Stomach smooth muscle (tissue), 2 donors: ENCODE results near the gene MROH2B.

Experiments
- H3K27ac ChIP-seq: one replicate; pipeline ENCODE4 v1.7.0; 2013; ENCODE audit warnings: mild to moderate bottlenecking, low read length, inconsistent platforms
- H3K27me3 ChIP-seq, 2 donors: one replicate each; pipeline ENCODE4 v1.7.0; 2013; ENCODE audit warnings: low read length in 2 of 2; ENCODE audit not compliant: insufficient read depth in 2 of 2, control insufficient read depth in 1 of 2
- H3K36me3 ChIP-seq, 2 donors: one replicate each; pipeline ENCODE4 v1.7.0; 2013; ENCODE audit warnings: low read length in 2 of 2; ENCODE audit not compliant: control insufficient read depth in 2 of 2, insufficient read depth in 2 of 2
- H3K4me1 ChIP-seq: one replicate; pipeline ENCODE4 v1.7.0; 2013; ENCODE audit warnings: low read length; ENCODE audit not compliant: control insufficient read depth, insufficient read depth
- H3K4me3 ChIP-seq, 2 donors: one replicate each; pipeline ENCODE4 v1.7.0; 2013; ENCODE audit warnings: low read length in 2 of 2
- H3K9ac ChIP-seq, 2 donors: one replicate each; pipeline ENCODE4 v1.7.0; 2013; ENCODE audit warnings: low read length in 2 of 2, mild to moderate bottlenecking in 1 of 2
- H3K9me3 ChIP-seq, 2 donors: one replicate each; pipeline ENCODE4 v1.7.0; 2013; ENCODE audit warnings: low read length in 2 of 2; ENCODE audit not compliant: control insufficient read depth in 2 of 2
- donor health status: healthy.
- donor health status: Pancreatic carcinoma.

MROH2B gene

DNA sequence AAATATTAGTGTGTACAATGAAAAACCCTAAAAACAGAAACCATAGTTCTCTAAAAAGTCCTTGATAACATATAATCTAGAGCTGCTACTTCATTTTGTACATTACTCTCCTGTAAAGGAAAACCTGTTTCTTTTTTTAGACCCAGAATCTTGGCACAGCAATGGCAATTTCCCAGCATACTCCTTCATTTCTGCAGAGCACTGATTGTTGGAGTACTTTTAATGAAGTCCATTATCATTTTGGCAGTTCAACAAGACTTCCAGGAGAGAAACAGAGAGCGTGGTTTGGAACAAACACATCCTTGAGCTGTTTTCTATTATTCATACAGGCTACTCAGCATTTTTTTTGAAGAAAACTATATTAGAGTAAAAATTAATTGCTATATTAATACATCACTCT is 22.7 kb upstream of the MROH2B start:
- Histone ChIP-seq H3K4me1 (no peaks in the 10 kb centered on the region), H3K27me3 (no peaks in the 10 kb centered on the region), H3K4me3 (no peak overlapping the region), H3K9ac (no peak overlapping the region), H3K27ac (no peak overlapping the region), H3K9me3 (no peaks in the 10 kb centered on the region), H3K36me3 (no peaks in the 10 kb centered on the region)

DNA sequence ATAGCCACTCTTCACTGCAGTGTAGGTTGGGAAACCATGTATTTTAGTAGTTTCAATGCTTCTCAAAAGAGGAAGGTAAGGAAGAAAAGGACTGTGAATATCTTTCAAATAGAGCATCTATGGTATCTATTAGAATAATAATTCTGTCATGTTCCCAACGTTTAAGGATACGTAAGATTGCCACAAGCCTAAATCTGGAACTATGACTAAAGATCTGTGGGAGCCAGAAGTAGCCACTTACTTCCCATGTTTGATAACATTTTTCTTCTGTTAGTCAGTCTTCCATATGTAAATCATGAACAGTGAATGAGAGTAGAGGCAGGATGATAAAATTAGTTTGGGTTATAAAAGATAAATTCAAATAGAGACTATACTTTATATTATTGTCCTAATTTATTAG is 16.3 kb upstream of the MROH2B start:
- Histone ChIP-seq H3K27ac (no peak overlapping the region), H3K9ac (no peak overlapping the region), H3K27me3 (no peaks in the 10 kb centered on the region), H3K4me3 (no peak overlapping the region), H3K36me3 (no peaks in the 10 kb centered on the region), H3K9me3 (no peaks in the 10 kb centered on the region), H3K4me1 (no peaks in the 10 kb centered on the region)

DNA sequence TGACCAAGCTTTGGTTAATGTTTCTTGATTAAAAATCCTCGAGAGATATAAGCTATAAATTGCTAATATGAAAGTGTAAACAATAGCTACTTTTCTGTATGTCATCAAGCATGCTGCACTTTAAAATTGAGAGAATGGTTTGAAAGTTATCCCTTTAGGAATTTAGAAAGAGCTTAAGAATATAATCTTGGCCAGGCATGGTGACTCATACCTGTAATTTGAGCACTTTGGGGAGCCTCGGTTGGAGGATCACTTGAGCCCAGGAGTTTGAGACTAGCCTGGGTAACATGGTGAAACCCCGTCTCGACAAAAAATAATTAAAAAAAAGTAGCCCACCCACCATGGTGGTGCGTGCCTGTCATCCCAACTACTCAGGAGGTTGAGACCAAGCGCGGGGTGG is 12.2 kb upstream of the MROH2B start:
- Histone ChIP-seq H3K27me3 (no peaks in the 10 kb centered on the region), H3K36me3 (no peaks in the 10 kb centered on the region), H3K4me1 (no peaks in the 10 kb centered on the region), H3K27ac (no peak overlapping the region), H3K9ac (no peak overlapping the region), H3K9me3 (no peaks in the 10 kb centered on the region), H3K4me3 (no peak overlapping the region)

DNA sequence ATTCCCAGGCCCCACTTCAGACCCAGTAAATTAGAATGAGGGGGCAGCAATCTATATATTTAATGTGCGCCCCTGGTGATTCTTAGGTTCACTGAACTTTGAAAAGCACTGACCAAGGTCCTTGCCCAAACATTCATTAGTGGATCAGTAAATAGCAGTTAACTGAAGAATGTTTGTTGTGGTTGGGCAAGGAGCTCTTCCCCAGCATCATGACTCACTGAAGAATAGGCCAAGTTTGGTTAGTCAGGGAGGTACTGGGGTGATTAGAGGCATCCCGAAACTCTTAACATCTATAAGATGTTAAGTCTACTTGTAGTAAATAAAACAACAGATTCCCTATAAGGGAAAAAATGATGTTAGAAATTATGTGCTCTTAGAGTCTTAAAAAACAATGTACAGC is 833 bp upstream of the MROH2B start:
- Histone ChIP-seq H3K9ac (no peak overlapping the region), H3K4me3 (no peak overlapping the region), H3K27ac (no peak overlapping the region), H3K36me3 (no peaks in the 10 kb centered on the region), H3K4me1 (no peaks in the 10 kb centered on the region), H3K27me3 (no peaks in the 10 kb centered on the region), H3K9me3 (no peaks in the 10 kb centered on the region)

DNA sequence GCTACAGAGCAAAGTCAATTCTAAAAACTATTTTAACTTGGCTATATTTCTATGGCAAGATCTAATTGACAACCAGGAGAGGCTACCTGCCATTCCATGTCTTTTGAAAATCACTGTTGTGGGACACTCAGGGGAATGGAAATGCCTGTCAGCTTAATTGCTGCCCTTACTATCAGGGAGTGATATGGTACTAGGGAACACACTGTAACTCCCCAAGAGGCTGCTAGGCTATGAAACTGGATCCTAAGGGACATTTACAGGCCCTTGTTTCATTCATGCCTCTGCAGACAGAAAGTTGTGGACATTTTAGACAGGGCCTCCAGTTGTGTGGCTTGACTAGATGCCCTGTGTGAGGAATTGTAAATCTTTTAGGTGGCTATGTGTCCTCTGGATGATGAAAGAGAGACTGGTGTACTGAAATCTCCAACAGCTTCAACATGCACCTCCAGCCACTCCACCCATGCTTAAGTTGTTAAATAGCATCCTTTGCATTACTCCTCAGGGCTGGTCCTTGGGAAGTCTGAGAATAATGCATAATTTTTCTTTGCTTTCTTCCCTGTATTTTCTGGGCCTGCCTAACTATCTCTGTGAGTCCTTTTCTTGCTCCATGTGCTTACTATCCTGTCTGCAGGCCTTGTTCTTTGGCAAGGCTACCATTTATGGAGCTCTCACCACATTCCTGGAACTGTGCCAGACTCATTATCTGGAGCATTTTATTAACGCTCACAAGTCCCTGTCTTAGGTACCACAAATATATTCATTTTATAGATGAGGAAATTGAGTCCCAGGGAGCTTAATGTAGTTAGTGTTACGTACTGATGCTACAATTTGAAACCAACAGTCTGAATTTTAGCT is 3.2 kb downstream of the MROH2B start:
- Histone ChIP-seq H3K36me3 (no peaks in the 10 kb centered on the region), H3K27me3 (no peaks in the 10 kb centered on the region), H3K27ac (no peak overlapping the region), H3K9me3 (no peaks in the 10 kb centered on the region), H3K4me1 (no peaks in the 10 kb centered on the region), H3K4me3 (no peak overlapping the region), H3K9ac (no peak overlapping the region)

DNA sequence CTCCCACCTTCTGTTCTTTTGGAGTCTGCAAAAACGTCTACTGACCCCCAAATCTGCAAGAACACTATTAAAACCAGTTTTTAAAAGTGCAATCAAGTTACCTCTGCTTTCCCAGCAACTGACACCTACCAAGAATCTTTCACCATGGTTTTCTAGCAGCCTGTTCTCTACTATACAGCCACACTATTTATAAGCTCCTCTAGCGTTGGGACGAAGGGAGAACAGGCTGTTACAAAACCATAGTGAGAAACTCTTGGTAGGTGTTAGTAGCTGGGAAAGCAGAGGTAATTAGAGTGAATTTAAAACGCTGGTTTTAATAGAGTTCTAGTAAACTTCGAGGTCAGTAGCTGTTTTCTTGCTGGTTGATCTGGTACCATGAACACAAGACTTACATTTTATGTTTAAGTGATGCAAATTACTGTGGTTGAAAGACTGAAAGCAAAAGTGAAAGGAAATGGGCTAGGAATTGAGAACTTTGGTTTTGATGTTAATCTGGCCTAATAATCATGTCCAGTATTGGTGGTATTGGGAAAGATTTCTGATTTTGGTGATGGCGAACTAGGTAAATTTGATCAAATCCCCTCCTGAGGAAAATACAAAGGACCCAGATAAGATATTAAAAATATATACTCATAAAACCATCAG is 5.3 kb downstream of the MROH2B start:
- Histone ChIP-seq H3K9me3 (no peaks in the 10 kb centered on the region), H3K27me3 (no peaks in the 10 kb centered on the region), H3K4me3 (no peak overlapping the region), H3K27ac (no peak overlapping the region), H3K4me1 (no peaks in the 10 kb centered on the region), H3K36me3 (no peaks in the 10 kb centered on the region), H3K9ac (no peak overlapping the region)

DNA sequence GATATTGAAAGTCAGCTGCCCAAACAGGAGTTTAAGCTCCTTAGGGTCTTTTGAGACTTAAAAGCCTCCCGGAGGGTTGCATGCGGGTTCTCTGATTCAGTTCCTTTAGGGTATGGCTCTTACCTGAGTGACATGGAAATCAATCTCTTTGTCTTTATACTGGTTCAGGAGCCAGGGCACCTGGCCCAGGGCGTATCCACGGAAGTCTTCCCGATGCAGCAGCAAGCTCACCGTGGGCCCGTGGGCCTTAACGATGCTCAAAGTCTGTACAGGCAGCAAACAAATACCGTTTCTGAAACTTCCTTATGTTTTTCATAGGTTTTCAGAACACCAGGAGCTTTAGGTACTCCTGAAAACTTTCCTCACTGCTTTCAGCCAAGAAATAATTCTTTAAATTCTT is 13.2 kb downstream of the MROH2B start:
- Histone ChIP-seq H3K4me1 (no peaks in the 10 kb centered on the region), H3K4me3 (no peak overlapping the region), H3K27ac (no peak overlapping the region), H3K27me3 (no peaks in the 10 kb centered on the region), H3K36me3 (no peaks in the 10 kb centered on the region), H3K9me3 (peaks cover 0 to 3% of the 10 kb centered on the region in 2 donors), H3K9ac (no peak overlapping the region)

DNA sequence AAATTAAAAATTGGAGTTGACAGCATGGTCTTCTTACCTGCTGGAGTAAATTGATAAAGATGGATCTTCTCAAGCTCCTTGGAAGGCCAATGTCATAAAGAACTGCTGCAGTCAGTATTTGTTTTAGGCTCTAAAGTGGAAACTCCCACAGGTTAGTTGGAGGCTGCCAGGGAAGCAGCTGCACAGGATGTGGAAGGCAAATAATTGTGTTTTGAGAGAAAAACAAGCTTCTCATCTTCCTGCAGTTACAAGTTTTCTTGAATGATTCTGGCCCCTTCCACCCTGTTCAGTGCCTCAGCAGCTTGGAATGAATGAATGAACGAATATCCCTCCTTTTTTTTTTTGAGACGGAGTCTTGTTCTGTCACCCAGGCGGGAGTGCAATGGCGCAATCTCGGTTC is 13.9 kb downstream of the MROH2B start:
- Histone ChIP-seq H3K27me3 (no peaks in the 10 kb centered on the region), H3K9ac (no peak overlapping the region), H3K4me1 (no peaks in the 10 kb centered on the region), H3K36me3 (no peaks in the 10 kb centered on the region), H3K27ac (no peak overlapping the region), H3K4me3 (no peak overlapping the region), H3K9me3 (peaks cover 0 to 3% of the 10 kb centered on the region in 2 donors)

DNA sequence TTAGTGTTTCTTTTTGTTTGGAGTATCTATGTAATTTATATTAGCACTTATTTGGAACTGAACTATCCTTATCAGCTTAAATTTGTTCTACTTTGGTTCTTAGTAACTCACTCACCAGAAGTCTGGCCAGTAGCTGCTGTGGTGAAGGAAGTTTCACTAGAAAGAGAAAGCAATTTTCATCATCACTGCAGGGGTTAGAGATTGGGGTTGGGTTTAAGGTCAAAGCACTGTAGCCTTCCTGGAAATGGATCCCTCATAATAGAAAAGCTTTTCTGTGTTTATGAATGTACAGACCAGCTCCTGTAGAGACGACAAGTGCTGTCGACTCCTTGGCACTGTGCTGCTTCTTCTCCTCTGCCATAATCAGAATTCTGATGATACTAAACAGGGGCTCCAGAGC is 22.2 kb downstream of the MROH2B start:
- H3K27me3 ChIP-seq = no peaks in the 10 kb centered on the region
- no peaks in the 10 kb centered on the region for H3K4me1 ChIP-seq
- H3K27ac ChIP-seq = no peak overlapping the region
- no peak overlapping the region for H3K4me3 ChIP-seq
- no peak overlapping the region for H3K9ac ChIP-seq
- no peaks in the 10 kb centered on the region for H3K36me3 ChIP-seq
- H3K9me3 ChIP-seq = no peaks in the 10 kb centered on the region

DNA sequence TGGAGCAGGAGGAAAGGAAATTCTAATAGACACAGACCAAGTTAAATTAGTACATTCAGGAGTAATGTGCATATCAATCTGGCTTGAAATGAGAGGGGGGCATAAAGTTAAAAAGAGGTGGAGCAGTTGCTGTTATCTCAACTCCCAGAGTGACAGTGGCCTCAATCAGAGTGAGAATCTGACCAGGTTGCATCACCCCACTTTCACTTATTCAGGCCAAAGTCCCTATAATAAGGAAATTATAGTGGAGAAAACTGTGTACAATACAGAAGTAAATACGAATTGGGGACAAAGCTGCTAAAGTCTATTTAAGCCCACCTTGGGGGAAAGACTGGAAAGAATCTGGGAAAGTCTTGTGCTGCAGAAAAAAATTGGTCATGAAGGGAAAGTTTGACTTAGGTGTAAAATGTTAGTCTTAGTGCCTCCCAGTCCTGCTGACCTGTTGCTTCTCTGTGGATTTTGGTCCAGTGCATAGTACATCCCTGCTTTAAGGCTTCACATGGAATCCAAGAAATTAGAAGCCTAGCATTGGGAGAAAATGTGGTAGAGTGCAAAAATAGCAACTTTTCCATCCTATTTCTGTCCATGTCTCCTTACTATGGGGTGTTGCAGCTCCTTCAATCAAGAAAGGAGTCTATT is 27.9 kb downstream of the MROH2B start:
- no peak overlapping the region for H3K4me3 ChIP-seq
- H3K4me1 ChIP-seq = no peaks in the 10 kb centered on the region
- H3K9ac ChIP-seq = no peak overlapping the region
- H3K27me3 ChIP-seq = no peaks in the 10 kb centered on the region
- no peaks in the 10 kb centered on the region for H3K36me3 ChIP-seq
- no peak overlapping the region for H3K27ac ChIP-seq
- no peaks in the 10 kb centered on the region for H3K9me3 ChIP-seq

DNA sequence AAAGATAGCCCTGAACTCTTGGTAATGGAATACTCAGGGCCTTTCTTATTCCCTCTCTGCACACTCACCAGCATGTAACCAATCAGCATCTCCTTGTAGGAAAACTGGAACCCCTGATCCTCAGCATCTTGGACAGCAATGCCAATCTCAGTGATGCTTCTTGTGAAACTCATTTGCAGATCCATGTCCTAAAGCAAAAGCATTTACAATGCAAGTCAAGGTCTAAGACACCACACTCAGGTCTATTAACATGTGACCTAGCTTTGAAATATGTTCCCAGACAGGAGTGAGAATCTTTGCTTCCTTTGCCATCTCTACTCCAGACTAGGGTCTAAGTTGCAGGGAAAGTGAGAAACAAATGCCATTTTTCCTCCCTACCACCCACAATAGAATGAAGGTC is 38.2 kb downstream of the MROH2B start:
- H3K36me3 ChIP-seq = no peaks in the 10 kb centered on the region
- no peaks in the 10 kb centered on the region for H3K9me3 ChIP-seq
- H3K4me1 ChIP-seq = no peaks in the 10 kb centered on the region
- no peaks in the 10 kb centered on the region for H3K27me3 ChIP-seq
- no peak overlapping the region for H3K9ac ChIP-seq
- no peak overlapping the region for H3K4me3 ChIP-seq
- H3K27ac ChIP-seq = no peak overlapping the region
